HL-60 (cell line): ENCODE results near the gene TMEM120B.

Source experiments
- DNase-seq, 2 experiments: peaks; one replicate each; pipeline ENCODE4 v3.0.0-alpha.2; 2010 to 2020; ENCODE audit warnings: low read depth in 1 of 2, low spot score in 1 of 2
- H3K27ac ChIP-seq: fragments of 250-450 bp; sonication (Bioruptor Pico); replicated peaks from 2 replicates; pipeline ENCODE4 v1.5.1; 2020; ENCODE audit warnings: mild to moderate bottlenecking, moderate library complexity
- H3K27me3 ChIP-seq: fragments of 250-450 bp; sonication (Bioruptor Pico); 2 replicates; pipeline ENCODE4 v1.5.1; 2021; ENCODE audit warnings: mild to moderate bottlenecking, moderate library complexity; ENCODE audit not compliant: insufficient read depth, poor library complexity, severe bottlenecking
- H3K4me3 ChIP-seq: replicated peaks from 2 replicates; pipeline ENCODE4 v1.5.1; 2011; ENCODE audit warnings: mild to moderate bottlenecking, control low read depth, low read length; ENCODE audit not compliant: insufficient read depth
- CTCF ChIP-seq: IDR thresholded peaks from one replicate; pipeline ENCODE4 v1.5.1; 2011; ENCODE audit warnings: low read length, control low read depth, inconsistent platforms; ENCODE audit not compliant: insufficient read depth
- GABPA ChIP-seq: IDR thresholded peaks from 2 replicates; pipeline ENCODE4 v1.6.1; 2012; ENCODE audit warnings: low read depth
- POLR2AphosphoS5 ChIP-seq: IDR thresholded peaks from 2 replicates; pipeline ENCODE4 v1.6.1; 2012; ENCODE audit warnings: low read depth
- REST ChIP-seq: IDR thresholded peaks from 2 replicates; pipeline ENCODE4 v1.6.1; 2012; ENCODE audit warnings: low read depth; ENCODE audit not compliant: insufficient replicate concordance
- SPI1 ChIP-seq: IDR thresholded peaks from 2 replicates; pipeline ENCODE4 v1.6.1; 2012; ENCODE audit warnings: low read depth, mild to moderate bottlenecking, borderline replicate concordance

Gene TMEM120B

GRCh38 chr12:121775501-121775900, 62.9 kb downstream of the TMEM120B start:
- no peak for DNase-seq
- Histone ChIP-seq H3K27ac (no peak overlapping the region), H3K4me3 (no peak overlapping the region), H3K27me3 (no peaks in the 10 kb centered on the region)
- TF ChIP-seq CTCF, result no peak
- TF ChIP-seq GABPA, result no peak
- no peak for TF ChIP-seq POLR2AphosphoS5
- TF ChIP-seq REST, result no peak
- TF ChIP-seq SPI1, result no peak

- Histone ChIP-seq H3K27ac (no peak overlapping the region), H3K4me3 (no peak overlapping the region), H3K27me3 (no peaks in the 10 kb centered on the region)
- DNase-seq, result peak in 1 of 2 experiments; percentile 81
- peak; percentile 69 for TF ChIP-seq CTCF
- TF ChIP-seq REST, result no peak
- peak; percentile 48; the same call in 1 of the 2 replicates for TF ChIP-seq POLR2AphosphoS5
Measured at GRCh38 chr12:121776190-121777098, 63.9 kb downstream of the TMEM120B start.

GRCh38 chr12:121778567-121779421, 66.2 kb downstream of the TMEM120B start:
- no peaks in the 10 kb centered on the region for H3K27me3 ChIP-seq
- TF ChIP-seq CTCF (no peak), REST (no peak), POLR2AphosphoS5 (peak; percentile 15)
- no peak for DNase-seq
- H3K27ac ChIP-seq, result no peak overlapping the region
- H3K4me3 ChIP-seq, result no peak overlapping the region
